Measurements from ENCODE around the gene COX14. TPM values are rescaled to one million over a fixed set of nuclear protein-coding genes. Genes with fewer than 3 reads are reported as not detected.

The COX14 gene
- total and polyA plus RNA-seq, 10 of the 15 experiments (the other 5 are each of a cell fraction or from before 2014, with no cell fraction given) = 44.6 to 361 (median 120) TPM

DNA sequence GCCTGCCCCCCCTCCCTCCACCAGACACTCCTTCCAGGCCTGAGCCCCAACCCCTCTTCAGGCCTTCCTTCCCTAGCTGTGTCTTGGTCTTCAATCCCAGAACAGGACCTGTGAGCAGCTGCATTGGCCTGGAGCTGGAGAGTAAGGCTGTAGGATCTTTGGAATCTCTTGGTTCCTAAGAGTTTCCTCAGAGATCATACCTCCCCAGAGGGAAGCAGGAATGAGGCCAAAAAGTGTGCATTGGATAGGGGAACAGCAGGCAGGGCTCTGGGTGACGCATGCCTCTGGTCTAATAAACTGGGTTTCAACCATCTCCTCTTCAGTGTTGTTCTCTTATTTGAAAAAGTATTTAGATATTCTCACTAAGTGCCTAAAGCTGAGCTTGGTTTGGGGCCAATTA is 28.7 kb upstream of the COX14 start:
- Histone ChIP-seq H3K4me2 (ENCODE audit: control insufficient read depth, insufficient read depth) (no peak overlapping the region), H3K4me3 (no peak overlapping the region), H3K36me3 (ENCODE audit: control insufficient read depth in 2 of 2, insufficient read depth in 2 of 2, low read length in 1 of 2) (peaks cover 0 to 14% of the 10 kb centered on the region in 2 experiments; a peak in 2 of 4 replicates), H3K79me2 (ENCODE audit: control insufficient read depth, insufficient read depth, low read length) (peaks cover 9% of the 10 kb centered on the region), H4K20me1 (ENCODE audit: control insufficient read depth, insufficient read depth) (0 out of 2 replicates have a peak, but pooled peaks cover 4% of the 10 kb centered on the region), H3K4me1 (ENCODE audit: control insufficient read depth, insufficient read depth, low read length) (no peaks in the 10 kb centered on the region), H3K9ac (ENCODE audit: control insufficient read depth, insufficient read depth, low read length) (no peak overlapping the region), H3K27ac (ENCODE audit: control insufficient read depth, insufficient read depth) (no peak overlapping the region), H3K9me3 (replicated peaks; ENCODE audit: control insufficient read depth, insufficient read depth, low read length) (no peaks in the 10 kb centered on the region), H2AFZ (ENCODE audit: control insufficient read depth, low read depth, low read length) (peak overlapping the region; percentile 28; the same call in 1 of the 2 replicates), H3K27me3 (replicated peaks in 1 of 2; ENCODE audit: control insufficient read depth in 2 of 2, insufficient read depth in 2 of 2, low read length in 1 of 2) (no peaks in the 10 kb centered on the region; a peak in 1 of 4 replicates)
- intact Hi-C loops (cut with micrococcal nuclease; ENCODE audit: unreplicated experiment) (no loop called here), in situ Hi-C loops (cut with MboI) (loop anchor here (5.0 kb wide), 1 partner anchor 229 kb away; no protein-coding TSS in a partner anchor)
- ChIA-PET RAD21 (ENCODE audit: unreplicated experiment) (interaction anchor here (0.6 to 3.5 kb wide), 2 partner anchors 13 to 28 kb away, joined by 3 to 66 read pairs; partner anchors contain the start of gene COX14), POLR2A (interaction anchor here (0.7 to 2.0 kb wide), 4 partner anchors 13 to 95 kb away, joined by 3 to 7 read pairs (median 3); partner anchors contain the start of gene CERS5), CTCF (interaction anchor here (0.5 to 4.6 kb wide), 8 partner anchors 15 to 848 kb away, joined by 3 to 19 read pairs (median 13); partner anchors contain the start of genes CERS5 and COX14), SMC1A (ENCODE audit: uncharacterized antibody, unreplicated experiment) (interaction anchor here (0.6 to 1.0 kb wide), 2 partner anchors 12 to 13 kb away, joined by 3 read pairs; no protein-coding TSS in a partner anchor)
- TF ChIP-seq ZNF217 (IDR thresholded peaks at IDR 0.05) (no peak), NRF1 (conservative IDR thresholded peaks at IDR 0.05; ENCODE audit: low read depth, low read length) (no peak), GATAD2B (conservative IDR thresholded peaks at IDR 0.05; ENCODE audit: low read depth) (no peak), LARP7 (IDR thresholded peaks at IDR 0.05) (no peak), TARDBP (IDR thresholded peaks at IDR 0.05; ENCODE audit: borderline replicate concordance) (no peak), TCF7 (IDR thresholded peaks at IDR 0.05; ENCODE audit: borderline replicate concordance) (no peak), BCL11A (IDR thresholded peaks at IDR 0.05; ENCODE audit: low read depth, low read length) (no peak), RELA (IDR thresholded peaks at IDR 0.05; ENCODE audit: borderline replicate concordance, partially characterized antibody) (no peak)
- TF ChIP-seq, protein P1, sequence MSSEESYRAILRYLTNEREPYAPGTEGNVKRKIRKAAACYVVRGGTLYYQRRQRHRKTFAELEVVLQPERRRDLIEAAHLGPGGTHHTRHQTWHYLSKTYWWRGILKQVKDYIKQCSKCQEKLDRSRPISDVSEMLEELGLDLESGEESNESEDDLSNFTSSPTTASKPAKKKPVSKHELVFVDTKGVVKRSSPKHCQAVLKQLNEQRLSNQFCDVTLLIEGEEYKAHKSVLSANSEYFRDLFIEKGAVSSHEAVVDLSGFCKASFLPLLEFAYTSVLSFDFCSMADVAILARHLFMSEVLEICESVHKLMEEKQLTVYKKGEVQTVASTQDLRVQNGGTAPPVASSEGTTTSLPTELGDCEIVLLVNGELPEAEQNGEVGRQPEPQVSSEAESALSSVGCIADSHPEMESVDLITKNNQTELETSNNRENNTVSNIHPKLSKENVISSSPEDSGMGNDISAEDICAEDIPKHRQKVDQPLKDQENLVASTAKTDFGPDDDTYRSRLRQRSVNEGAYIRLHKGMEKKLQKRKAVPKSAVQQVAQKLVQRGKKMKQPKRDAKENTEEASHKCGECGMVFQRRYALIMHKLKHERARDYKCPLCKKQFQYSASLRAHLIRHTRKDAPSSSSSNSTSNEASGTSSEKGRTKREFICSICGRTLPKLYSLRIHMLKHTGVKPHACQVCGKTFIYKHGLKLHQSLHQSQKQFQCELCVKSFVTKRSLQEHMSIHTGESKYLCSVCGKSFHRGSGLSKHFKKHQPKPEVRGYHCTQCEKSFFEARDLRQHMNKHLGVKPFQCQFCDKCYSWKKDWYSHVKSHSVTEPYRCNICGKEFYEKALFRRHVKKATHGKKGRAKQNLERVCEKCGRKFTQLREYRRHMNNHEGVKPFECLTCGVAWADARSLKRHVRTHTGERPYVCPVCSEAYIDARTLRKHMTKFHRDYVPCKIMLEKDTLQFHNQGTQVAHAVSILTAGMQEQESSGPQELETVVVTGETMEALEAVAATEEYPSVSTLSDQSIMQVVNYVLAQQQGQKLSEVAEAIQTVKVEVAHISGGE (CRISPR knock-in tag; IDR thresholded peaks at IDR 0.05) = no peak
- TF ChIP-seq, protein P2, sequence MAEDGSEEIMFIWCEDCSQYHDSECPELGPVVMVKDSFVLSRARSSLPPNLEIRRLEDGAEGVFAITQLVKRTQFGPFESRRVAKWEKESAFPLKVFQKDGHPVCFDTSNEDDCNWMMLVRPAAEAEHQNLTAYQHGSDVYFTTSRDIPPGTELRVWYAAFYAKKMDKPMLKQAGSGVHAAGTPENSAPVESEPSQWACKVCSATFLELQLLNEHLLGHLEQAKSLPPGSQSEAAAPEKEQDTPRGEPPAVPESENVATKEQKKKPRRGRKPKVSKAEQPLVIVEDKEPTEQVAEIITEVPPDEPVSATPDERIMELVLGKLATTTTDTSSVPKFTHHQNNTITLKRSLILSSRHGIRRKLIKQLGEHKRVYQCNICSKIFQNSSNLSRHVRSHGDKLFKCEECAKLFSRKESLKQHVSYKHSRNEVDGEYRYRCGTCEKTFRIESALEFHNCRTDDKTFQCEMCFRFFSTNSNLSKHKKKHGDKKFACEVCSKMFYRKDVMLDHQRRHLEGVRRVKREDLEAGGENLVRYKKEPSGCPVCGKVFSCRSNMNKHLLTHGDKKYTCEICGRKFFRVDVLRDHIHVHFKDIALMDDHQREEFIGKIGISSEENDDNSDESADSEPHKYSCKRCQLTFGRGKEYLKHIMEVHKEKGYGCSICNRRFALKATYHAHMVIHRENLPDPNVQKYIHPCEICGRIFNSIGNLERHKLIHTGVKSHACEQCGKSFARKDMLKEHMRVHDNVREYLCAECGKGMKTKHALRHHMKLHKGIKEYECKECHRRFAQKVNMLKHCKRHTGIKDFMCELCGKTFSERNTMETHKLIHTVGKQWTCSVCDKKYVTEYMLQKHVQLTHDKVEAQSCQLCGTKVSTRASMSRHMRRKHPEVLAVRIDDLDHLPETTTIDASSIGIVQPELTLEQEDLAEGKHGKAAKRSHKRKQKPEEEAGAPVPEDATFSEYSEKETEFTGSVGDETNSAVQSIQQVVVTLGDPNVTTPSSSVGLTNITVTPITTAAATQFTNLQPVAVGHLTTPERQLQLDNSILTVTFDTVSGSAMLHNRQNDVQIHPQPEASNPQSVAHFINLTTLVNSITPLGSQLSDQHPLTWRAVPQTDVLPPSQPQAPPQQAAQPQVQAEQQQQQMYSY (CRISPR knock-in tag; IDR thresholded peaks at IDR 0.05) = no peak
- 100% methylated on average over 1 of the region's 1 CpG for WGBS (ENCODE audit: insufficient coverage, insufficient replicate concordance, low lambda C conversion rate, missing lambda C conversion rate)
- no TSS peak for BruUV-seq (replicated peaks)
- ATAC-seq = no peak
- DNase-seq (ENCODE audit: low read depth, low spot score) = no peak
- FAIRE-seq = no peak
